ENCODE measurements around the gene RPH3AL. TPM values are rescaled to one million over a fixed set of nuclear protein-coding genes. Genes with fewer than 3 reads are reported as not detected.

RPH3AL gene
- total RNA-seq, 2 experiments from 2014 or later, result 2.4 to 2.8 TPM

DNA sequence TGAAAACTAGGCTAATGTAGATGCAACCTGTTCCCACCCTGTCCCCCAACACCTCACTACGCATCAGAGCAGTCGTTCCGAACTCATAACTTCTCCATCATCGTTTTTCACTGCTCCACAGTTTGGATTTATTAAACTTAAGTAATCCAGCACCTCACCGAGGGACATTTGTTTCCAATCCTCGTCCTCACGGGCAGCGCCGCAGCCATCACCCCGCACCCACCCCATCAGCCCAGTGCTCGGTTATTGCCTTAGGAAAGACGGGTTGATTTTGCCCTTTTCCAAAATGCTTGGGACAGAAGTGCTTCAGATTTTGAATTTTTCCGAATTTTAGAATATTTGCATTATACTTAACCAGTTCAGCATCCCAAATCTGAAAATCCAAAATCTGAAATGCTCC is 100.2 kb downstream of the RPH3AL start:
- Mint-ChIP-seq H3K27ac (no peak overlapping the region), H3K9me3 (no peaks in the 10 kb centered on the region), H3K27me3 (no peaks in the 10 kb centered on the region), H3K4me1 (ENCODE audit: low read depth) (no peaks in the 10 kb centered on the region), H3K36me3 (ENCODE audit: low read depth) (no peaks in the 10 kb centered on the region), H3K4me3 (no peak overlapping the region)
- H3K36me3 ChIP-seq (ENCODE audit: insufficient read depth, low read length), result no peaks in the 10 kb centered on the region
- no peaks in the 10 kb centered on the region for H3K9me3 ChIP-seq (ENCODE audit: control insufficient read depth in 1 of 2, insufficient read depth in 1 of 2, low read length in 2 of 2)
- CTCF ChIA-PET, result no interaction called here
- no peak for ATAC-seq (ENCODE audit: poor library complexity)
- H3K4me1 ChIP-seq (ENCODE audit: insufficient read depth, low read length), result no peaks in the 10 kb centered on the region
- H3K27me3 ChIP-seq (ENCODE audit: control insufficient read depth in 1 of 2, insufficient read depth in 2 of 2, low read length in 2 of 2), result no peaks in the 10 kb centered on the region
- POLR2A ChIA-PET, result no interaction called here
- TF ChIP-seq, protein P1, sequence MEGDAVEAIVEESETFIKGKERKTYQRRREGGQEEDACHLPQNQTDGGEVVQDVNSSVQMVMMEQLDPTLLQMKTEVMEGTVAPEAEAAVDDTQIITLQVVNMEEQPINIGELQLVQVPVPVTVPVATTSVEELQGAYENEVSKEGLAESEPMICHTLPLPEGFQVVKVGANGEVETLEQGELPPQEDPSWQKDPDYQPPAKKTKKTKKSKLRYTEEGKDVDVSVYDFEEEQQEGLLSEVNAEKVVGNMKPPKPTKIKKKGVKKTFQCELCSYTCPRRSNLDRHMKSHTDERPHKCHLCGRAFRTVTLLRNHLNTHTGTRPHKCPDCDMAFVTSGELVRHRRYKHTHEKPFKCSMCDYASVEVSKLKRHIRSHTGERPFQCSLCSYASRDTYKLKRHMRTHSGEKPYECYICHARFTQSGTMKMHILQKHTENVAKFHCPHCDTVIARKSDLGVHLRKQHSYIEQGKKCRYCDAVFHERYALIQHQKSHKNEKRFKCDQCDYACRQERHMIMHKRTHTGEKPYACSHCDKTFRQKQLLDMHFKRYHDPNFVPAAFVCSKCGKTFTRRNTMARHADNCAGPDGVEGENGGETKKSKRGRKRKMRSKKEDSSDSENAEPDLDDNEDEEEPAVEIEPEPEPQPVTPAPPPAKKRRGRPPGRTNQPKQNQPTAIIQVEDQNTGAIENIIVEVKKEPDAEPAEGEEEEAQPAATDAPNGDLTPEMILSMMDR (IDR thresholded peaks at IDR 0.05), result no peak
- no peak overlapping the region for H3K4me3 ChIP-seq (ENCODE audit: low read length)
- intact Hi-C loops (cut with DNase I, micrococcal nuclease), result no loop called here
- peak in 1 of 14 experiments; percentile 8 for DNase-seq
- no peak overlapping the region for H3K27ac ChIP-seq (ENCODE audit: low read depth in 1 of 2, low read length in 2 of 2)

DNA sequence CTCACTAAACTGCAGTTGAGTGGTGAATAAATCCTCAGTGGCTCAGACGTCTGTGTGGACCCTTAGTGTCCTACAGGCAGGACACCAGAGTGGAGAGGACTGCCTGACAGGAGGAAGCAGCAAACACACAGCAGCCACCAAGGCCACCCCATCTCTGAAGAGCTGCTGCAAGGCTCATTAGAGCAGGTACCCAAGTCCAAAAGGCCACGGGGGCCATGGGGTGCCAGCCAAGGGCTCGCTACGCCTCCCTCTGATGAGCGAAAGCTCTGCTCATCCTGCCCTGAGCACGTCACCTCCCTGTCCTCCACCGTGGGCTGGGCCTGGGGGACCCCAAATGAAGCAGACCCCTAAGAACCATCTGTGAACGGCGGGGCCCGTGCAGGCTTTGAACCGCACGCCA is 101.1 kb downstream of the RPH3AL start:
- no peaks in the 10 kb centered on the region for H3K4me1 ChIP-seq (ENCODE audit: insufficient read depth, low read length)
- Mint-ChIP-seq H3K36me3 (ENCODE audit: low read depth) (no peaks in the 10 kb centered on the region), H3K4me3 (no peak overlapping the region), H3K27me3 (no peaks in the 10 kb centered on the region), H3K9me3 (no peaks in the 10 kb centered on the region), H3K27ac (no peak overlapping the region), H3K4me1 (ENCODE audit: low read depth) (no peaks in the 10 kb centered on the region)
- no peak overlapping the region for H3K27ac ChIP-seq (ENCODE audit: low read depth in 1 of 2, low read length in 2 of 2)
- ChIA-PET CTCF (no interaction called here), POLR2A (no interaction called here)
- no peaks in the 10 kb centered on the region for H3K9me3 ChIP-seq (ENCODE audit: control insufficient read depth in 1 of 2, insufficient read depth in 1 of 2, low read length in 2 of 2)
- no peak overlapping the region for H3K4me3 ChIP-seq (ENCODE audit: low read length)
- intact Hi-C loops (cut with DNase I, micrococcal nuclease), result no loop called here
- H3K36me3 ChIP-seq (ENCODE audit: insufficient read depth, low read length), result no peaks in the 10 kb centered on the region
- DNase-seq, result peak in 1 of 14 experiments; percentile 27
- no peaks in the 10 kb centered on the region for H3K27me3 ChIP-seq (ENCODE audit: control insufficient read depth in 1 of 2, insufficient read depth in 2 of 2, low read length in 2 of 2)
- TF ChIP-seq, protein P1 (IDR thresholded peaks at IDR 0.05), result no peak
- ATAC-seq (ENCODE audit: poor library complexity), result no peak

DNA sequence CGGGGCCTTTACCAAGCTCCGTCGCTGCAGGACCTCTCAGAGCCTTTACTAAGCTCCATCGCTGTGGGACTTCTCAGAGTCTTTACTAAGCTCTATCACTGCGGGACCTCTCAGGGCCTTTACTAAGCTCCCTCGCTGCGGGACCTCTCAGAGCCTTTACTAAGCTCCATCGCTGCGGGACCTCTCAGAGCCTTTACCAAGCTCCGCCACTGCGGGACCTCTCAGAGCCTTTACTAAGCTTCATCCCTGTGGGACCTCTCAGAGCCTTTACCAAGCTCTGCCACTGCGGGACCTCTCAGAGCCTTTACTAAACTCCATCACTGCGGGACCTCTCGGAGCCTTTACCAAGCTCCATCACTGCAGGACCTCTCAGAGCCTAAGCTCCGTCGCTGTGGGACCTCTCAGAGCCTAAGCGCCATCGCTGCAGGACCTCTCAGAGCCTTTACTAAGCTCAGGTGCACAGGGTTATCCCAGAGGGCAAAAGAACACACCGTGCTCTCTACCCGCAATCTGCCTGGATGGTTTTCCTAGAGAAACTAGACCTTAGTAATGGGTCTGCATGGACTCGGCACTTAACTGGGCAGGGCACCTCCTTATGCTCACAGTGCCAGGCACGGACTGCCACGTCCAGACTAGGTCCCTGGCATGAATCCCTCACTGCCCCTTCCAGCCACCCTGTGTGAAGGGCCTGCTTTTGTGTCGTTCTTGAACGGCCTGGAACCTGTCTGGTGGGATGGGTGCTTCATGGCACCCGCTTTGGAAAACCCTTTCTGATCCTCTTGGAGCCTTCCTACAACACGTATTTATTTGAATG is 101.9 kb downstream of the RPH3AL start:
- no peak overlapping the region for H3K27ac ChIP-seq (ENCODE audit: low read depth in 1 of 2, low read length in 2 of 2)
- ChIA-PET CTCF (no interaction called here), POLR2A (no interaction called here)
- H3K4me3 ChIP-seq (ENCODE audit: low read length), result no peak overlapping the region
- no peaks in the 10 kb centered on the region for H3K4me1 Mint-ChIP-seq (ENCODE audit: low read depth)
- DNase-seq, result no peak
- no peaks in the 10 kb centered on the region for H3K36me3 Mint-ChIP-seq (ENCODE audit: low read depth)
- no peaks in the 10 kb centered on the region for H3K9me3 Mint-ChIP-seq
- TF ChIP-seq, protein P1 (IDR thresholded peaks at IDR 0.05), result no peak
- H3K27me3 Mint-ChIP-seq, result no peaks in the 10 kb centered on the region
- no peak overlapping the region for H3K4me3 Mint-ChIP-seq
- no peaks in the 10 kb centered on the region for H3K4me1 ChIP-seq (ENCODE audit: insufficient read depth, low read length)
- intact Hi-C loops (cut with DNase I, micrococcal nuclease), result no loop called here
- H3K9me3 ChIP-seq (ENCODE audit: control insufficient read depth in 1 of 2, insufficient read depth in 1 of 2, low read length in 2 of 2), result no peaks in the 10 kb centered on the region
- H3K27me3 ChIP-seq (ENCODE audit: control insufficient read depth in 1 of 2, insufficient read depth in 2 of 2, low read length in 2 of 2), result no peaks in the 10 kb centered on the region
- no peak for ATAC-seq (ENCODE audit: poor library complexity)
- no peaks in the 10 kb centered on the region for H3K36me3 ChIP-seq (ENCODE audit: insufficient read depth, low read length)
- no peak overlapping the region for H3K27ac Mint-ChIP-seq
